ENCODE results near the gene UNC119. TPM values are rescaled to one million over a fixed set of nuclear protein-coding genes. Genes with fewer than 3 reads are reported as not detected.

The UNC119 gene
- total and polyA plus RNA-seq, 2 experiments from 2014 or later: 39.0 to 78.4 TPM

- no peaks in the 10 kb centered on the region for H3F3A ChIP-seq (replicated peaks; ENCODE audit: low read depth)
- H4K20me1 ChIP-seq (replicated peaks; ENCODE audit: insufficient read depth): no peaks in the 10 kb centered on the region
- peak overlapping the region; percentile 62 for H3K4me2 ChIP-seq
- TF ChIP-seq EZH2phosphoT487 (IDR thresholded peaks at IDR 0.05; ENCODE audit: unreplicated experiment): no peak
- Mint-ChIP-seq H3K9me3 (no peaks in the 10 kb centered on the region; the same call in 2 of the 3 replicates), H3K27ac (no peak overlapping the region), H3K36me3 (ENCODE audit: low read depth) (no peaks in the 10 kb centered on the region), H3K27me3 (ENCODE audit: insufficient read depth, low read depth, poor library complexity) (peaks cover 14% of the 10 kb centered on the region), H3K4me1 (peaks cover 28% of the 10 kb centered on the region), H3K4me3 (no peak overlapping the region)
- H3K9me2 ChIP-seq (ENCODE audit: insufficient read depth): no peaks in the 10 kb centered on the region
- no peaks in the 10 kb centered on the region for H3K27me3 ChIP-seq (ENCODE audit: insufficient read depth)
- H3K27ac ChIP-seq (ENCODE audit: low read depth): no peak overlapping the region
- no peak overlapping the region for H3K4me3 ChIP-seq
- DNase-seq (ENCODE audit: low spot score) (no peak), ATAC-seq (no peak)
- no peaks in the 10 kb centered on the region for H3K36me3 ChIP-seq (ENCODE audit: insufficient read depth)
- peaks cover 11% of the 10 kb centered on the region; the same call in 1 of the 2 replicates for H3K4me1 ChIP-seq (ENCODE audit: insufficient read depth)
- peak overlapping the region; percentile 74; the same call in 1 of the 2 replicates for H2AFZ ChIP-seq
- no peaks in the 10 kb centered on the region for H3K79me2 ChIP-seq (replicated peaks; ENCODE audit: insufficient read depth)
Observed at GRCh38 chr17:28498652-28499363, 53.6 kb downstream of the UNC119 start.

- H3K4me3 Mint-ChIP-seq: peak overlapping the region; percentile 32; the same call in 1 of the 3 replicates
- H3K4me2 ChIP-seq: peak overlapping the region; percentile 62
Observed at GRCh38 chr17:28497931-28498330, 54.5 kb downstream of the UNC119 start.

More at GRCh38 chr17:28497931-28498330, 54.5 kb downstream of the UNC119 start:
- Histone ChIP-seq H3K4me1 (ENCODE audit: insufficient read depth) (peaks cover 11% of the 10 kb centered on the region; the same call in 1 of the 2 replicates), H3K36me3 (ENCODE audit: insufficient read depth) (no peaks in the 10 kb centered on the region), H3K27ac (ENCODE audit: low read depth) (no peak overlapping the region), H3K4me3 (no peak overlapping the region), H4K20me1 (replicated peaks; ENCODE audit: insufficient read depth) (no peaks in the 10 kb centered on the region), H3K79me2 (replicated peaks; ENCODE audit: insufficient read depth) (no peaks in the 10 kb centered on the region), H3K27me3 (ENCODE audit: insufficient read depth) (no peaks in the 10 kb centered on the region), H2AFZ (peak overlapping the region; percentile 74; the same call in 1 of the 2 replicates), H3K9me2 (ENCODE audit: insufficient read depth) (no peaks in the 10 kb centered on the region), H3F3A (replicated peaks; ENCODE audit: low read depth) (no peaks in the 10 kb centered on the region)
- peak; percentile 58 for ATAC-seq
- H3K9me3 Mint-ChIP-seq: no peaks in the 10 kb centered on the region; the same call in 2 of the 3 replicates
- DNase-seq (ENCODE audit: low spot score): peak; percentile 72
- TF ChIP-seq ZNF462 (CRISPR knock-in tag; IDR thresholded peaks at IDR 0.05) (no peak), POLR2AphosphoS5 (IDR thresholded peaks at IDR 0.05; ENCODE audit: low read depth) (no peak), ZNF331 (CRISPR knock-in tag; IDR thresholded peaks at IDR 0.05; ENCODE audit: low read depth) (no peak), JUNB (IDR thresholded peaks at IDR 0.05; ENCODE audit: unreplicated experiment) (no peak), EZH2phosphoT487 (IDR thresholded peaks at IDR 0.05; ENCODE audit: unreplicated experiment) (no peak), STAT1 (IDR thresholded peaks at IDR 0.05; ENCODE audit: unreplicated experiment) (no peak), ETS1 (IDR thresholded peaks at IDR 0.05) (no peak), NANOG (IDR thresholded peaks at IDR 0.05; ENCODE audit: borderline replicate concordance) (no peak), ZNF114 (CRISPR knock-in tag; IDR thresholded peaks at IDR 0.05) (no peak), EZH2 (IDR thresholded peaks at IDR 0.05; ENCODE audit: low read depth, unreplicated experiment) (no peak), CREB1 (CRISPR knock-in tag; IDR thresholded peaks at IDR 0.05; ENCODE audit: low read depth) (no peak)
- no peak overlapping the region for H3K27ac Mint-ChIP-seq
- peaks cover 28% of the 10 kb centered on the region for H3K4me1 Mint-ChIP-seq
- no peaks in the 10 kb centered on the region for H3K36me3 Mint-ChIP-seq (ENCODE audit: low read depth)
- peaks cover 14% of the 10 kb centered on the region for H3K27me3 Mint-ChIP-seq (ENCODE audit: insufficient read depth, low read depth, poor library complexity)

Data from GM23338 (cell line).